Heart left ventricle (tissue), 13 donors: Measurements from ENCODE around the gene CGB1.

Experiments used
- POLR2A ChIP-seq, 2 donors: fragments of 450-650 bp; IDR thresholded peaks; one replicate each; pipeline ENCODE4 v1.6.1; 2017; ENCODE audit warnings: antibody characterized with exemption in 2 of 2, mild to moderate bottlenecking in 2 of 2, moderate library complexity in 2 of 2
- TF ChIP-seq, protein P1 (sequence below), 12 donors: fragments of 200-600 bp; sonication (generic) in 4 of 12; IDR thresholded peaks; one replicate each; pipeline versions ENCODE4 v1.5.0 to v1.8.0; 2018 to 2022; ENCODE audit warnings: antibody characterized with exemption in 12 of 12, mild to moderate bottlenecking in 5 of 12
- donor health status: ischemic (EF 13 %, LVEDD 7.1; RV severe dilation, severe dysfunction).
- donor health status: DM: no; HTN: yes; CAD: no.
- donor health status: DM: no; HTN: no; CAD: no.
- donor health status: ischemic (EF 25% LVEDD 6.9; RV normal size, moderate dysfunction).
- donor health status: ischemic (EF 25% LVEDD 5.7; RV mildly dilated, moderate dysfunction).
- donor health status: ischemic (EF 35%, LVEDD 5.7; RV mildly dilated, moderate dysfunction).
- donor health status: nonischemic (EF 11% LVEDD 7.7; RV severe dilation, severe dysfunction).
- donor health status: DM: yes; HTN: yes; CAD: no.
- donor health status: PGD.
- donor health status: ischemic (EF 29% LVEDD 5.4; RV normal size, mild dysfunction).
- donor health status: nonischemic (EF 23%, LVEDD 6.1; RV moderate dilation, normal function).

GRCh38 chr19:49006905-49007304 lies 29.8 kb downstream of the CGB1 start:
- TF ChIP-seq, protein P1, sequence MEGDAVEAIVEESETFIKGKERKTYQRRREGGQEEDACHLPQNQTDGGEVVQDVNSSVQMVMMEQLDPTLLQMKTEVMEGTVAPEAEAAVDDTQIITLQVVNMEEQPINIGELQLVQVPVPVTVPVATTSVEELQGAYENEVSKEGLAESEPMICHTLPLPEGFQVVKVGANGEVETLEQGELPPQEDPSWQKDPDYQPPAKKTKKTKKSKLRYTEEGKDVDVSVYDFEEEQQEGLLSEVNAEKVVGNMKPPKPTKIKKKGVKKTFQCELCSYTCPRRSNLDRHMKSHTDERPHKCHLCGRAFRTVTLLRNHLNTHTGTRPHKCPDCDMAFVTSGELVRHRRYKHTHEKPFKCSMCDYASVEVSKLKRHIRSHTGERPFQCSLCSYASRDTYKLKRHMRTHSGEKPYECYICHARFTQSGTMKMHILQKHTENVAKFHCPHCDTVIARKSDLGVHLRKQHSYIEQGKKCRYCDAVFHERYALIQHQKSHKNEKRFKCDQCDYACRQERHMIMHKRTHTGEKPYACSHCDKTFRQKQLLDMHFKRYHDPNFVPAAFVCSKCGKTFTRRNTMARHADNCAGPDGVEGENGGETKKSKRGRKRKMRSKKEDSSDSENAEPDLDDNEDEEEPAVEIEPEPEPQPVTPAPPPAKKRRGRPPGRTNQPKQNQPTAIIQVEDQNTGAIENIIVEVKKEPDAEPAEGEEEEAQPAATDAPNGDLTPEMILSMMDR (IDR thresholded peaks at IDR 0.05), result no peak
- no peak for TF ChIP-seq POLR2A (IDR thresholded peaks at IDR 0.05)
